Suprapubic skin (tissue), 4 donors: ENCODE data around the gene IL6. TPM values are rescaled to one million over a fixed set of nuclear protein-coding genes. Genes with fewer than 3 reads are reported as not detected.

ENCODE experiments used
- DNase-seq, 2 donors: peaks; one replicate each; pipeline ENCODE4 v3.0.0-alpha.2; 2019; ENCODE audit warnings: low spot score in 2 of 2
- H3K27ac ChIP-seq: fragments of 200-600 bp; sonication (generic); one replicate; pipeline ENCODE4 v1.5.1; 2019
- H3K27me3 ChIP-seq: fragments of 200-600 bp; sonication (generic); one replicate; pipeline ENCODE4 v1.5.1; 2019
- H3K36me3 ChIP-seq: fragments of 200-600 bp; sonication (generic); one replicate; pipeline ENCODE4 v1.5.1; 2019
- H3K4me1 ChIP-seq: fragments of 200-600 bp; sonication (generic); one replicate; pipeline ENCODE4 v1.5.1; 2019
- H3K4me3 ChIP-seq: fragments of 200-600 bp; sonication (generic); one replicate; pipeline ENCODE4 v1.5.1; 2019; ENCODE audit warnings: mild to moderate bottlenecking
- H3K9me3 ChIP-seq: fragments of 200-600 bp; sonication (generic); one replicate; pipeline ENCODE4 v1.5.1; 2019
- EP300 ChIP-seq: sonication (generic); formaldehyde crosslinking; IDR thresholded peaks from one replicate; pipeline ENCODE4 v1.6.1; 2017; ENCODE audit warnings: antibody characterized with exemption
- POLR2A ChIP-seq, 2 donors: fragments of 450-650 bp; IDR thresholded peaks; one replicate each; pipeline ENCODE4 v1.6.1; 2017; ENCODE audit warnings: antibody characterized with exemption in 2 of 2, mild to moderate bottlenecking in 2 of 2, moderate library complexity in 2 of 2
- POLR2AphosphoS5 ChIP-seq, 3 donors: sonication (generic); formaldehyde crosslinking; IDR thresholded peaks; one replicate each; pipeline ENCODE4 v1.6.1; 2017; ENCODE audit warnings: antibody characterized with exemption in 3 of 3
- WGBS: methylation state at CpG from one replicate; pipeline ENCODE4 v1.1.5; 2018; 5-methylcytosine and 5-hydroxymethylcytosine counted together
- total RNA-seq, 4 donors: library from RNA; depleted of rRNA; stranded (reverse); fragments of >200 nt; gene quantifications; one replicate each; pipeline ENCODE4 v1.1.0, GENCODE V29; 2016
- TF ChIP-seq, protein P1 (sequence below), 2 donors: fragments of 200-600 bp in 1 of 2; fragments of 450-650 bp in 1 of 2; sonication (generic) in 1 of 2; IDR thresholded peaks; one replicate each; pipeline ENCODE4 v1.5.1; 2016 to 2019; ENCODE audit warnings: antibody characterized with exemption in 2 of 2, mild to moderate bottlenecking in 1 of 2, moderate library complexity in 1 of 2

Gene IL6
- total RNA-seq, 4 donors from 2014 or later, result 0.80 to 36.0 (median 6.4) TPM; not detected in 1

DNA sequence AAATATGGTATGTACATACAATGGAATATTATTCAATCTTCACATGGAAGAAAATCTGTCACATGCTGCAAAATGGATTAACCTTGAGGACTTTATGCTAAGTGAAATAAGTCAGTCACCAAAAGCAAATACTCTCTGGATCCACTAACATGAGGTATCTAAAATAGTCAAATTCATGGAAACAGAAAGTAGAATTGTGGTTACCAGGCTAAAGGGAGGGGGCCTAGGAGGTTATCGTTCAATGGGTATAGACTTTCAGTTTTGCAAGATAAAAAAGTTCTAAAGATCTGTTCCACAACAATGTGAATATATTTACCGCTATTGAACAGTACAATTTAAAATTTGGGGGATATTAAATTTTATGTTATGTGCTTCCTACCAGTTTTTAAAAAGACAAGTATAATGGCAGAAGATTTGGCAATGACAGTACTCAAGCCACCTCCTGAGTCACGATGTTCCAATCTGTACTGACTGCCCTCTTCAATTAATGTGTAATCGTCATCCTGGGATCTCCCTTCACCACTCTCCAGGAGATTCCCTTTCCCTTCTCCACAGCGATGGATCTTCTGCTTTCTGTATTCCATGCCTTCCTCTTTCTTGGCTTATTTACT, 32.3 kb upstream of the IL6 start:
- Histone ChIP-seq H3K4me1 (peaks cover 9% of the 10 kb centered on the region), H3K4me3 (no peak overlapping the region), H3K36me3 (no peaks in the 10 kb centered on the region), H3K27ac (no peak overlapping the region), H3K9me3 (no peaks in the 10 kb centered on the region), H3K27me3 (no peaks in the 10 kb centered on the region)
- WGBS, result 71% methylated on average over 5 of the region's 5 CpGs
- DNase-seq, result no peak
- no peak for TF ChIP-seq EP300
- TF ChIP-seq, protein P1, sequence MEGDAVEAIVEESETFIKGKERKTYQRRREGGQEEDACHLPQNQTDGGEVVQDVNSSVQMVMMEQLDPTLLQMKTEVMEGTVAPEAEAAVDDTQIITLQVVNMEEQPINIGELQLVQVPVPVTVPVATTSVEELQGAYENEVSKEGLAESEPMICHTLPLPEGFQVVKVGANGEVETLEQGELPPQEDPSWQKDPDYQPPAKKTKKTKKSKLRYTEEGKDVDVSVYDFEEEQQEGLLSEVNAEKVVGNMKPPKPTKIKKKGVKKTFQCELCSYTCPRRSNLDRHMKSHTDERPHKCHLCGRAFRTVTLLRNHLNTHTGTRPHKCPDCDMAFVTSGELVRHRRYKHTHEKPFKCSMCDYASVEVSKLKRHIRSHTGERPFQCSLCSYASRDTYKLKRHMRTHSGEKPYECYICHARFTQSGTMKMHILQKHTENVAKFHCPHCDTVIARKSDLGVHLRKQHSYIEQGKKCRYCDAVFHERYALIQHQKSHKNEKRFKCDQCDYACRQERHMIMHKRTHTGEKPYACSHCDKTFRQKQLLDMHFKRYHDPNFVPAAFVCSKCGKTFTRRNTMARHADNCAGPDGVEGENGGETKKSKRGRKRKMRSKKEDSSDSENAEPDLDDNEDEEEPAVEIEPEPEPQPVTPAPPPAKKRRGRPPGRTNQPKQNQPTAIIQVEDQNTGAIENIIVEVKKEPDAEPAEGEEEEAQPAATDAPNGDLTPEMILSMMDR (IDR thresholded peaks at IDR 0.05), result no peak
- no peak for TF ChIP-seq POLR2AphosphoS5 (IDR thresholded peaks at IDR 0.05)
- no peak for TF ChIP-seq POLR2A (IDR thresholded peaks at IDR 0.05)

DNA sequence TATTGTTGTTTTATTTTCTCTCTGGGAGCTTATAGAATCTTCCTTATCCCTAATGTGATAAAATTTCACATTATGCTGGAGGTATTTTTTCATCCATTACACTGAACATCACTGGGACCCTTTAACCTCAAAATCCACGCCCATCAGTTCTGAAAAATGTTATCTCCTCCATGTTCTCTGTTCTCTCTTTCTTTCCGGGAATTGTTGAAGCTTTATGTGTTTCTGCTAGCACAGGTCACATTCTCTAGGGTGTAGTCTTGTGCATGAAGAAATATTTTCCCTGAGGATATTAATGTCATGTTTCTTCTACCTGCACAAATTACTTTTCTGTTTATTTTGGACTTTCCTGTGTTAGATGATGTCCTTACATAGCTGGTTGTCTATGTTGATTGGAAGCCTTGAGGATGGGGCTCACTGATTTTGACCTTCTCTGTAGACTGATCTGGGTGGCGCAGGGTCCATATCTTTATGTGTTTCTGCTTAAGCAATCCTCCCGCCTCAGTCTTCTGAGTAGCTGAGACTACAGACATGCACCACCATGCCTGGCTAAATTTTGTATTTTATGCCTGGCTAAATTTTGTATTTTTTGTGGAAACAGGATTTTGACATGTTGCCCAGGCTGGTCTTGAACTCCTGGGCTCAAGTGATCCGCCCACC, 31.4 kb upstream of the IL6 start:
- Histone ChIP-seq H3K27me3 (no peaks in the 10 kb centered on the region), H3K27ac (no peak overlapping the region), H3K4me1 (peaks cover 9% of the 10 kb centered on the region), H3K36me3 (no peaks in the 10 kb centered on the region), H3K4me3 (no peak overlapping the region), H3K9me3 (no peaks in the 10 kb centered on the region)
- DNase-seq, result no peak
- TF ChIP-seq, protein P1 (IDR thresholded peaks at IDR 0.05), result no peak
- TF ChIP-seq EP300, result no peak
- TF ChIP-seq POLR2AphosphoS5 (IDR thresholded peaks at IDR 0.05), result no peak
- no peak for TF ChIP-seq POLR2A (IDR thresholded peaks at IDR 0.05)
- 84% methylated on average over 5 of the region's 5 CpGs for WGBS

DNA sequence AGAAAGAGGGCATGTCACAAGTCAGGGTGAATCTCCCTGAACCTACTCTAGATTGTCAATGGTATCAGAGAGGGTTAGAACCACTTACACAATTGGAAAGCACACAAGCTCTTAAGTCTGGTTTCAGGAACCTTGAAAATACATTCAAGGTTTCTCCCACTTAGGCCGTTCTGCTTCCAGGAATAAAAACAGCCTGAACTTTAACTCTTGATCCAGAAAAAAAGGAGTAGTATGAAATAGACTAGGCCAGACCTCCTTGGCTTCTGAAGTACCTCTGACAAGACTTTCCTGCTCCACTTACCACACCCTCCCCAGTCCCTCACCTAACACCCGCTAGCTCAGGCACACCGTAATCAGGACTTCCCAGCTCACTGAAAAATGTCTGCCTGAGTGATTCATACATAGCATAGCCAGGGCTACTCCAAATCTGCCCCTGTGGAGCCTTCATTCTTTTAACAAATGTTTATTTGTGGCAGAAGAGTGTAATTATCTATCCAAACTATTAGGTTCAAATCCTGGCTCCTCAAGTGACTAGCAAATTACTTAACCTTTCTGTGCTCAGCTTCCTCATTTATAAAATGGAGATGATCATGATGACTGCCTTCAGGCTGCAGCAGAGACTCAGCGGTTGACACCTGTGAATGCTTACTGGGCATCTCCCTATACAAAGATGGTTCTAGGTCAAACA, 30.3 kb upstream of the IL6 start:
- TF ChIP-seq POLR2A (IDR thresholded peaks at IDR 0.05), result no peak
- no peak for TF ChIP-seq POLR2AphosphoS5 (IDR thresholded peaks at IDR 0.05)
- TF ChIP-seq, protein P1 (IDR thresholded peaks at IDR 0.05), result no peak
- no peak for TF ChIP-seq EP300
- Histone ChIP-seq H3K9me3 (no peaks in the 10 kb centered on the region), H3K4me1 (peaks cover 9% of the 10 kb centered on the region), H3K4me3 (no peak overlapping the region), H3K27me3 (no peaks in the 10 kb centered on the region), H3K27ac (no peak overlapping the region), H3K36me3 (no peaks in the 10 kb centered on the region)
- DNase-seq, result no peak
- 64% methylated on average over 4 of the region's 4 CpGs for WGBS

DNA sequence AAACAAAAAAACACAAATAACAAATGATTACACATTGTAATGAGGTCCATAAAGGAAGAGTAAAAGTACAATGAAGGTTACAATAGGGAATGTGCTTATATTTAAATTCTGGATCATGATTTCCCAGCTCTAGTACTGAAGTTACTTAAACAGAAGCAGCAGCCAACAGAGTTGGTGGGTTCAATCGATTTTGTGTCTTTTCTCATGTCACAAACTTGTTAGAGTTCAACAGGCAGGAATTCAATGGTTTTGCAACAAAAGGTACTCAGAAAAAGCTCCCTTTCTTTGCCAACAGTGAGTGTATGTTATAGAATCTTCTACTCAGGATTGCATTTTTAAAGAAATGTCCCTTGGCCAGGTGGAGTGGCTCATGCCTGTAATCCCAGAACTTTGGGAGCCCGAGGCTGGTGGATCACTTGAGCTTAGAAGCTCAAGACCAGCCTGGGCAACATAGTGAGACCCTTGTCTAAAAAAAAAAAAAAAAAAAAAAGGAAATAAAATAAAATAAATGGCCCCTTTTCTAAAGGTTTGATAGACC, 29.6 kb upstream of the IL6 start:
- H3K4me3 ChIP-seq, result no peak overlapping the region
- H3K9me3 ChIP-seq, result no peaks in the 10 kb centered on the region
- no peak for DNase-seq
- TF ChIP-seq POLR2AphosphoS5 (IDR thresholded peaks at IDR 0.05) (no peak), POLR2A (IDR thresholded peaks at IDR 0.05) (no peak), EP300 (no peak)
- TF ChIP-seq, protein P1 (IDR thresholded peaks at IDR 0.05), result no peak
- 74% methylated on average over 2 of the region's 2 CpGs for WGBS
- H3K4me1 ChIP-seq, result peaks cover 9% of the 10 kb centered on the region
- no peaks in the 10 kb centered on the region for H3K36me3 ChIP-seq
- no peak overlapping the region for H3K27ac ChIP-seq
- H3K27me3 ChIP-seq, result no peaks in the 10 kb centered on the region
